ENCODE results near the gene KCTD2. TPM values are rescaled to one million over a fixed set of nuclear protein-coding genes. Genes with fewer than 3 reads are reported as not detected.

KCTD2 gene
- total and polyA plus RNA-seq, 9 of the 15 experiments (the other 6 are each of a cell fraction or from before 2014, with no cell fraction given): 1.7 to 32.9 (median 15.8) TPM

- TF ChIP-seq SMARCA5 (IDR thresholded peaks at IDR 0.05) (0 out of 2 replicates have a peak, but pooled peaks have one; percentile 15), GABPB2 (CRISPR knock-in tag; conservative IDR thresholded peaks at IDR 0.05) (no peak), SUPT5H (IDR thresholded peaks at IDR 0.05) (peak; percentile 59; the same call in 1 of the 2 replicates), HDGF (IDR thresholded peaks at IDR 0.05) (no peak), ZNF311 (CRISPR knock-in tag; IDR thresholded peaks at IDR 0.05) (0 out of 2 replicates have a peak, but pooled peaks have one; percentile 26), ZNF586 (CRISPR knock-in tag; conservative IDR thresholded peaks at IDR 0.05) (no peak), CBFB (CRISPR knock-in tag; IDR thresholded peaks at IDR 0.05) (0 out of 2 replicates have a peak, but pooled peaks have one; percentile 44), BCOR (IDR thresholded peaks at IDR 0.05) (peak; percentile 38; the same call in 1 of the 2 replicates), ZNF639 (CRISPR knock-in tag; conservative IDR thresholded peaks at IDR 0.05 in 1 of 2, IDR thresholded peaks at IDR 0.05 in 1 of 2) (no peak), ETV5 (CRISPR knock-in tag; IDR thresholded peaks at IDR 0.05; ENCODE audit: low read depth) (peak; percentile 49; the same call in 1 of the 2 replicates)
- TF ChIP-seq, protein P1, sequence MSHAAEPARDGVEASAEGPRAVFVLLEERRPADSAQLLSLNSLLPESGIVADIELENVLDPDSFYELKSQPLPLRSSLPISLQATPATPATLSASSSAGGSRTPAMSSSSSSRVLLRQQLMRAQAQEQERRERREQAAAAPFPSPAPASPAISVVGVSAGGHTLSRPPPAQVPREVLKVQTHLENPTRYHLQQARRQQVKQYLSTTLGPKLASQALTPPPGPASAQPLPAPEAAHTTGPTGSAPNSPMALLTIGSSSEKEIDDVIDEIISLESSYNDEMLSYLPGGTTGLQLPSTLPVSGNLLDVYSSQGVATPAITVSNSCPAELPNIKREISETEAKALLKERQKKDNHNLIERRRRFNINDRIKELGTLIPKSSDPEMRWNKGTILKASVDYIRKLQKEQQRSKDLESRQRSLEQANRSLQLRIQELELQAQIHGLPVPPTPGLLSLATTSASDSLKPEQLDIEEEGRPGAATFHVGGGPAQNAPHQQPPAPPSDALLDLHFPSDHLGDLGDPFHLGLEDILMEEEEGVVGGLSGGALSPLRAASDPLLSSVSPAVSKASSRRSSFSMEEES (CRISPR knock-in tag; IDR thresholded peaks at IDR 0.05): peak; percentile 15; the same call in 1 of the 2 replicates
- TF ChIP-seq, protein P2, sequence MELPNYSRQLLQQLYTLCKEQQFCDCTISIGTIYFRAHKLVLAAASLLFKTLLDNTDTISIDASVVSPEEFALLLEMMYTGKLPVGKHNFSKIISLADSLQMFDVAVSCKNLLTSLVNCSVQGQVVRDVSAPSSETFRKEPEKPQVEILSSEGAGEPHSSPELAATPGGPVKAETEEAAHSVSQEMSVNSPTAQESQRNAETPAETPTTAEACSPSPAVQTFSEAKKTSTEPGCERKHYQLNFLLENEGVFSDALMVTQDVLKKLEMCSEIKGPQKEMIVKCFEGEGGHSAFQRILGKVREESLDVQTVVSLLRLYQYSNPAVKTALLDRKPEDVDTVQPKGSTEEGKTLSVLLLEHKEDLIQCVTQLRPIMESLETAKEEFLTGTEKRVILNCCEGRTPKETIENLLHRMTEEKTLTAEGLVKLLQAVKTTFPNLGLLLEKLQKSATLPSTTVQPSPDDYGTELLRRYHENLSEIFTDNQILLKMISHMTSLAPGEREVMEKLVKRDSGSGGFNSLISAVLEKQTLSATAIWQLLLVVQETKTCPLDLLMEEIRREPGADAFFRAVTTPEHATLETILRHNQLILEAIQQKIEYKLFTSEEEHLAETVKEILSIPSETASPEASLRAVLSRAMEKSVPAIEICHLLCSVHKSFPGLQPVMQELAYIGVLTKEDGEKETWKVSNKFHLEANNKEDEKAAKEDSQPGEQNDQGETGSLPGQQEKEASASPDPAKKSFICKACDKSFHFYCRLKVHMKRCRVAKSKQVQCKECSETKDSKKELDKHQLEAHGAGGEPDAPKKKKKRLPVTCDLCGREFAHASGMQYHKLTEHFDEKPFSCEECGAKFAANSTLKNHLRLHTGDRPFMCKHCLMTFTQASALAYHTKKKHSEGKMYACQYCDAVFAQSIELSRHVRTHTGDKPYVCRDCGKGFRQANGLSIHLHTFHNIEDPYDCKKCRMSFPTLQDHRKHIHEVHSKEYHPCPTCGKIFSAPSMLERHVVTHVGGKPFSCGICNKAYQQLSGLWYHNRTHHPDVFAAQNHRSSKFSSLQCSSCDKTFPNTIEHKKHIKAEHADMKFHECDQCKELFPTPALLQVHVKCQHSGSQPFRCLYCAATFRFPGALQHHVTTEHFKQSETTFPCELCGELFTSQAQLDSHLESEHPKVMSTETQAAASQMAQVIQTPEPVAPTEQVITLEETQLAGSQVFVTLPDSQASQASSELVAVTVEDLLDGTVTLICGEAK (IDR thresholded peaks at IDR 0.05): peak; percentile 54; the same call in 1 of the 2 replicates
- TF ChIP-seq, protein P2 (CRISPR knock-in tag; IDR thresholded peaks at IDR 0.05): no peak
- TF ChIP-seq, protein P3, sequence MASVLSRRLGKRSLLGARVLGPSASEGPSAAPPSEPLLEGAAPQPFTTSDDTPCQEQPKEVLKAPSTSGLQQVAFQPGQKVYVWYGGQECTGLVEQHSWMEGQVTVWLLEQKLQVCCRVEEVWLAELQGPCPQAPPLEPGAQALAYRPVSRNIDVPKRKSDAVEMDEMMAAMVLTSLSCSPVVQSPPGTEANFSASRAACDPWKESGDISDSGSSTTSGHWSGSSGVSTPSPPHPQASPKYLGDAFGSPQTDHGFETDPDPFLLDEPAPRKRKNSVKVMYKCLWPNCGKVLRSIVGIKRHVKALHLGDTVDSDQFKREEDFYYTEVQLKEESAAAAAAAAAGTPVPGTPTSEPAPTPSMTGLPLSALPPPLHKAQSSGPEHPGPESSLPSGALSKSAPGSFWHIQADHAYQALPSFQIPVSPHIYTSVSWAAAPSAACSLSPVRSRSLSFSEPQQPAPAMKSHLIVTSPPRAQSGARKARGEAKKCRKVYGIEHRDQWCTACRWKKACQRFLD (CRISPR knock-in tag; IDR thresholded peaks at IDR 0.05): peak; percentile 82
These were observed 40.1 kb downstream of the KCTD2 start (continued) for GRCh38 chr17:75087182-75087557.
